ENCODE measurements around the gene PIH1D1.

GRCh38 chr19:49456326-49456725, 4.7 kb upstream of the PIH1D1 start:
- TF ChIP-seq CTCF (IDR thresholded peaks at IDR 0.05; ENCODE audit: poor library complexity) (no peak), EZH2 (IDR thresholded peaks at IDR 0.05; ENCODE audit: borderline replicate concordance) (no peak), EZH2phosphoT487 (IDR thresholded peaks at IDR 0.05; ENCODE audit: low read depth, severe bottlenecking, unreplicated experiment) (no peak)

Measured in hepatocyte (in vitro differentiated cells).